SU-DHL-6 (cell line): ENCODE data around the gene SLC5A6.

Source experiments
- H2AFZ ChIP-seq: fragments of 200-600 bp; sonication (generic); 2 replicates; pipeline ENCODE4 v1.6.1; 2014; ENCODE audit warnings: low read depth, mild to moderate bottlenecking, moderate library complexity, mixed read lengths, antibody characterized with exemption, low read length; ENCODE audit not compliant: severe bottlenecking
- H3F3A ChIP-seq: fragments of 200-600 bp; shearing (Covaris generic); 2 replicates; pipeline ENCODE4 v1.6.0; 2016; ENCODE audit warnings: antibody characterized with exemption, mild to moderate bottlenecking; ENCODE audit not compliant: insufficient read depth
- H3K27ac ChIP-seq: fragments of 200-600 bp; sonication (generic); 2 replicates; pipeline ENCODE4 v1.5.1; 2016; ENCODE audit warnings: low read depth, mild to moderate bottlenecking, low read length, moderate library complexity, mixed read lengths
- H3K27me3 ChIP-seq: fragments of 200-600 bp; sonication (generic), shearing (Covaris generic); 2 replicates; pipeline ENCODE4 v1.6.0; 2014; ENCODE audit warnings: mild to moderate bottlenecking, low read length
- H3K36me3 ChIP-seq: fragments of 200-600 bp; sonication (generic); 2 replicates; pipeline ENCODE4 v1.6.1; 2014; ENCODE audit warnings: mild to moderate bottlenecking, low read length, mixed read lengths
- H3K4me2 ChIP-seq: fragments of 300-600, 200-600 bp; shearing (Covaris generic), sonication (generic); 2 replicates; pipeline ENCODE4 v1.6.0; 2014; ENCODE audit warnings: low read length, low read depth, mild to moderate bottlenecking; ENCODE audit not compliant: poor library complexity, severe bottlenecking
- H3K4me3 ChIP-seq: fragments of 200-600 bp; sonication (generic); 2 replicates; pipeline ENCODE4 v1.5.1; 2014; ENCODE audit warnings: antibody characterized with exemption, low read length, mild to moderate bottlenecking, mixed read lengths; ENCODE audit not compliant: insufficient read depth, poor library complexity, severe bottlenecking
- H3K79me2 ChIP-seq: fragments of 200-600 bp; sonication (generic); 2 replicates; pipeline ENCODE4 v1.6.1; 2014; ENCODE audit warnings: mild to moderate bottlenecking, low read length, moderate library complexity; ENCODE audit not compliant: insufficient read depth
- H3K9ac ChIP-seq: fragments of 200-600 bp; sonication (generic); 2 replicates; pipeline ENCODE4 v1.7.0; 2014; ENCODE audit warnings: mild to moderate bottlenecking, low read length
- H3K9me2 ChIP-seq: fragments of 200-600 bp; sonication (generic); replicated peaks from 2 replicates; pipeline ENCODE4 v1.6.1; 2014; ENCODE audit warnings: low read length; ENCODE audit not compliant: insufficient read depth
- H3K9me3 ChIP-seq: fragments of 200-600 bp; sonication (generic); 2 replicates; pipeline ENCODE4 v1.6.1; 2014; ENCODE audit warnings: low read length, mixed read lengths; ENCODE audit not compliant: insufficient read depth
- H4K20me1 ChIP-seq: fragments of 200-600 bp; sonication (generic); 2 replicates; pipeline ENCODE4 v1.6.1; 2014; ENCODE audit warnings: low read depth, mild to moderate bottlenecking, antibody characterized with exemption, low read length, moderate library complexity, mixed read lengths
- CTCF ChIP-seq: fragments of 200-600 bp; sonication (generic); IDR thresholded peaks from one replicate; pipeline ENCODE4 v1.5.1; 2017; ENCODE audit warnings: antibody characterized with exemption, mild to moderate bottlenecking, low read length, moderate library complexity; ENCODE audit not compliant: insufficient read depth, poor library complexity, severe bottlenecking
- EZH2phosphoT487 ChIP-seq: fragments of 200-600 bp; sonication (generic), shearing (Covaris generic); conservative IDR thresholded peaks from 2 replicates; pipeline ENCODE4 v1.6.1; 2018; ENCODE audit warnings: mild to moderate bottlenecking, antibody characterized with exemption, low read length, moderate library complexity, mixed read lengths

SLC5A6 gene

GRCh38 chr2:27162151-27163121, 49.6 kb downstream of the SLC5A6 start:
- H3K9ac ChIP-seq, result no peak overlapping the region
- H3F3A ChIP-seq, result no peaks in the 10 kb centered on the region

GRCh38 chr2:27160191-27160590, 51.9 kb downstream of the SLC5A6 start:
- Histone ChIP-seq H4K20me1 (no peaks in the 10 kb centered on the region), H3F3A (no peaks in the 10 kb centered on the region), H3K36me3 (no peaks in the 10 kb centered on the region), H3K9me3 (no peaks in the 10 kb centered on the region), H3K27me3 (no peaks in the 10 kb centered on the region), H2AFZ (no peak overlapping the region), H3K4me2 (no peak overlapping the region), H3K4me3 (no peak overlapping the region), H3K9me2 (no peaks in the 10 kb centered on the region), H3K27ac (no peak overlapping the region), H3K9ac (no peak overlapping the region), H3K79me2 (no peaks in the 10 kb centered on the region)
- TF ChIP-seq EZH2phosphoT487, result no peak
- TF ChIP-seq CTCF, result no peak

More at GRCh38 chr2:27162151-27163121, 49.6 kb downstream of the SLC5A6 start:
- Histone ChIP-seq H3K9me2 (no peaks in the 10 kb centered on the region), H3K4me3 (no peak overlapping the region), H3K4me2 (no peak overlapping the region), H3K79me2 (no peaks in the 10 kb centered on the region), H3K36me3 (no peaks in the 10 kb centered on the region), H2AFZ (no peak overlapping the region), H3K9me3 (no peaks in the 10 kb centered on the region), H4K20me1 (no peaks in the 10 kb centered on the region), H3K27ac (no peak overlapping the region), H3K27me3 (no peaks in the 10 kb centered on the region)
- TF ChIP-seq CTCF, result no peak
- no peak for TF ChIP-seq EZH2phosphoT487

GRCh38 chr2:27159271-27159670, 52.8 kb downstream of the SLC5A6 start:
- Histone ChIP-seq H3K9me2 (no peaks in the 10 kb centered on the region), H3K4me2 (no peak overlapping the region), H3K27ac (no peak overlapping the region), H3K79me2 (no peaks in the 10 kb centered on the region), H3K4me3 (no peak overlapping the region), H3K9ac (no peak overlapping the region), H3K9me3 (no peaks in the 10 kb centered on the region), H3F3A (no peaks in the 10 kb centered on the region), H4K20me1 (no peaks in the 10 kb centered on the region), H3K27me3 (no peaks in the 10 kb centered on the region), H3K36me3 (no peaks in the 10 kb centered on the region), H2AFZ (no peak overlapping the region)
- TF ChIP-seq CTCF (no peak), EZH2phosphoT487 (no peak)
